Adrenal gland (tissue), 5 donors: ENCODE data around the gene MYLK.

Source experiments
- CTCF ChIP-seq, 6 experiments: fragments of 450-650 bp in 4 of 6; fragments of 200-600 bp in 2 of 6; sonication (generic) in 1 of 6; IDR thresholded peaks; 1 replicate in 5 of 6; 2 replicates in 1 of 6; pipeline versions ENCODE4 v1.5.1 to v1.8.0; 2016 to 2021; ENCODE audit warnings: antibody characterized with exemption in 6 of 6, mild to moderate bottlenecking in 2 of 6, moderate library complexity in 1 of 6
- POLR2A ChIP-seq, 2 donors: fragments of 450-650 bp; IDR thresholded peaks; one replicate each; pipeline ENCODE4 v1.6.1; 2017; ENCODE audit warnings: antibody characterized with exemption in 2 of 2, mild to moderate bottlenecking in 2 of 2, moderate library complexity in 1 of 2
- donor health status: DM: no; HTN: no; CAD: no.

- TF ChIP-seq CTCF (IDR thresholded peaks at IDR 0.05) (no peak), POLR2A (IDR thresholded peaks at IDR 0.05) (no peak)
These were observed 321.6 kb downstream of the MYLK start for GRCh38 chr3:123562547-123562946.
